ENCODE measurements around the gene AOC3. TPM values are rescaled to one million over a fixed set of nuclear protein-coding genes. Genes with fewer than 3 reads are reported as not detected.

Gene AOC3, protein sequence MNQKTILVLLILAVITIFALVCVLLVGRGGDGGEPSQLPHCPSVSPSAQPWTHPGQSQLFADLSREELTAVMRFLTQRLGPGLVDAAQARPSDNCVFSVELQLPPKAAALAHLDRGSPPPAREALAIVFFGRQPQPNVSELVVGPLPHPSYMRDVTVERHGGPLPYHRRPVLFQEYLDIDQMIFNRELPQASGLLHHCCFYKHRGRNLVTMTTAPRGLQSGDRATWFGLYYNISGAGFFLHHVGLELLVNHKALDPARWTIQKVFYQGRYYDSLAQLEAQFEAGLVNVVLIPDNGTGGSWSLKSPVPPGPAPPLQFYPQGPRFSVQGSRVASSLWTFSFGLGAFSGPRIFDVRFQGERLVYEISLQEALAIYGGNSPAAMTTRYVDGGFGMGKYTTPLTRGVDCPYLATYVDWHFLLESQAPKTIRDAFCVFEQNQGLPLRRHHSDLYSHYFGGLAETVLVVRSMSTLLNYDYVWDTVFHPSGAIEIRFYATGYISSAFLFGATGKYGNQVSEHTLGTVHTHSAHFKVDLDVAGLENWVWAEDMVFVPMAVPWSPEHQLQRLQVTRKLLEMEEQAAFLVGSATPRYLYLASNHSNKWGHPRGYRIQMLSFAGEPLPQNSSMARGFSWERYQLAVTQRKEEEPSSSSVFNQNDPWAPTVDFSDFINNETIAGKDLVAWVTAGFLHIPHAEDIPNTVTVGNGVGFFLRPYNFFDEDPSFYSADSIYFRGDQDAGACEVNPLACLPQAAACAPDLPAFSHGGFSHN
- not detected for polyA plus RNA-seq (2012; ENCODE audit: insufficient read depth, insufficient read length)

DNA sequence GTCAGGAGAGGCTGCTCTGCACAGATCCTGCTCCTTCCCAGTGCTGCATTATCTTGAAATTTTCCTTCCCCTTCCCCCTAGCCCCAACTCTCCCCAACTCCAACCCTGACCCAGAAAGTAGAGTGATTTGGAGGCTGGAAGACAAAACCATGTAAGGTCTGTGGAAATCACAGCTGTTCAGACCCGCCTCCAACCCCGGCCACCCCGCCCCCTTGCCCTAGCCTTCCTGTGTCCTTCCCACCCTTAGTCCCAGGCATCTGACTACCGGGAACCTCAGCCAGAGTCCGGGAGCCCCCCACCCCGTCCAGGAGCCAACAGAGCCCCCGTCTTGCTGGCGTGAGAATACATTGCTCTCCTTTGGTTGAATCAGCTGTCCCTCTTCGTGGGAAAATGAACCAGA lies at the start of gene AOC3:
Gene AOC3, plus strand, starts transcription at position 246 of the 400 bp plus-strand sequence. Its CDS starts 145 bp downstream, at position 391.
- no peak within 1 kb of the TSS for H3K4me3 ChIP-seq (ENCODE audit: low read length)
- no peak for DNase-seq (ENCODE audit: low read depth, low spot score)

GRCh38 chr17:42803074-42803883 lies 47.7 kb upstream of the AOC3 start:
- no peak overlapping the region for H3K4me3 ChIP-seq (ENCODE audit: low read length)
- no peak for DNase-seq (ENCODE audit: low read depth, low spot score)

GRCh38 chr17:42804918-42805367 lies 46.1 kb upstream of the AOC3 start:
- no peak for DNase-seq (ENCODE audit: low read depth, low spot score)
- no peak overlapping the region for H3K4me3 ChIP-seq (ENCODE audit: low read length)

- DNase-seq (ENCODE audit: low read depth, low spot score): no peak
- no peak overlapping the region for H3K4me3 ChIP-seq (ENCODE audit: low read length)
Measured at GRCh38 chr17:42806249-42806648, 44.8 kb upstream of the AOC3 start.

GRCh38 chr17:42809250-42809649 lies 41.7 kb upstream of the AOC3 start:
- DNase-seq (ENCODE audit: low read depth, low spot score): no peak
- no peak overlapping the region for H3K4me3 ChIP-seq (ENCODE audit: low read length)

GRCh38 chr17:42814633-42815399 lies 36.2 kb upstream of the AOC3 start:
- no peak overlapping the region for H3K4me3 ChIP-seq (ENCODE audit: low read length)
- DNase-seq (ENCODE audit: low read depth, low spot score): no peak

- DNase-seq (ENCODE audit: low read depth, low spot score): no peak
- no peak overlapping the region for H3K4me3 ChIP-seq (ENCODE audit: low read length)
Measured at GRCh38 chr17:42817866-42818265, 33.1 kb upstream of the AOC3 start.

DNA sequence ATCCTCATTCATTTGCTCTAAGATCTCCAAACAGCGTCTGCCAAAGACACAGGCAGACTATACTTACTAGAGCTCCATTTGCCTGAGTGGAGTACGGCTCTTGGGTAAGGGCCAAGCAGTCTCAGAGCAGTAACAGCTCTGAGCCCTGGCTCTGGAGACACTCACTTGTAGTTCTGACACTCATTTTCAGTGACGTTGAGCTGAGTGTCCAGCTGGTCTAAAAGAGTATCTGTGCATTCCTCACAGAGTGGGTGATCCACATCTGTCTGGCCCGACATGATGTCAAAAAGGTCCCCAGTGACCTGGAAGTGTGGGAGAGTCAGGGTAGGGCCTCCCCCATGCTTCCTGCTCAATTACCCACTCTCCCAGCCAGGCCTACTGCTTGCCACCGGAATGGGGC lies 32.6 kb upstream of the AOC3 start:
- no peak for DNase-seq (ENCODE audit: low read depth, low spot score)

DNA sequence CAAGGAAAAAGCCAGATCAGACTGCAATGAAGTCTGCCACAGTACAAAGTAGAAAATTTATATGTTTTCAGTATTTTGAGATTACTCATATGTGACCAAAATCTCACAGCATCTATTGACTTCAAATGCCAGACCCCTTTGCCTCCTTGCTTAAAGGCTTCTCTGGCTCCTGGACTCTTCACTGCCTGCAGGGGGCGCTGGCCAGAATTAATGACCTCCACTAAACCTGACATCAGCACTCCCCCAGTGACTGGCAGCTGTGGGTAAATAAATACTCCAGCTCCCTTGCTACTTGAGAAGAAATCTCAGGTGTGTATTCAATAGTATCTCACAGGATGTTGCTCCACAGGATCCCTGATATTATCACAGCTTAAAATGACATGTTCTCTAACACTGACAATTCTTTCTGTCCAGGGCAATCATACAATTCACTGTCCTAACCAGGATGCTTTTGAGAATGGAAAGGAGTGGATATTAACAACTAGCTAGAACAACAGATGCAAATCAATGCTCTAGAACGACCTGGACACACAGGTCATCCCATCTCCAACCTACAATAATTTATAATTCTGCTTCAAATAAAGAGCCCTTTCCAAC lies 31.0 kb upstream of the AOC3 start:
- peak; percentile 47 for DNase-seq (ENCODE audit: low read depth, low spot score)
- H3K4me3 ChIP-seq (ENCODE audit: low read length): no peak overlapping the region

More for the DNA sequence above, 32.6 kb upstream of the AOC3 start:
- no peak overlapping the region for H3K4me3 ChIP-seq (ENCODE audit: low read length)

- H3K4me3 ChIP-seq (ENCODE audit: low read length): no peak overlapping the region
- DNase-seq (ENCODE audit: low read depth, low spot score): no peak
Measured at GRCh38 chr17:42821176-42821575, 29.8 kb upstream of the AOC3 start.

GRCh38 chr17:42827472-42827871 lies 23.5 kb upstream of the AOC3 start:
- DNase-seq (ENCODE audit: low read depth, low spot score): no peak
- no peak overlapping the region for H3K4me3 ChIP-seq (ENCODE audit: low read length)

- no peak for DNase-seq (ENCODE audit: low read depth, low spot score)
- no peak overlapping the region for H3K4me3 ChIP-seq (ENCODE audit: low read length)
Measured at GRCh38 chr17:42830971-42831370, 20.0 kb upstream of the AOC3 start.

DNA sequence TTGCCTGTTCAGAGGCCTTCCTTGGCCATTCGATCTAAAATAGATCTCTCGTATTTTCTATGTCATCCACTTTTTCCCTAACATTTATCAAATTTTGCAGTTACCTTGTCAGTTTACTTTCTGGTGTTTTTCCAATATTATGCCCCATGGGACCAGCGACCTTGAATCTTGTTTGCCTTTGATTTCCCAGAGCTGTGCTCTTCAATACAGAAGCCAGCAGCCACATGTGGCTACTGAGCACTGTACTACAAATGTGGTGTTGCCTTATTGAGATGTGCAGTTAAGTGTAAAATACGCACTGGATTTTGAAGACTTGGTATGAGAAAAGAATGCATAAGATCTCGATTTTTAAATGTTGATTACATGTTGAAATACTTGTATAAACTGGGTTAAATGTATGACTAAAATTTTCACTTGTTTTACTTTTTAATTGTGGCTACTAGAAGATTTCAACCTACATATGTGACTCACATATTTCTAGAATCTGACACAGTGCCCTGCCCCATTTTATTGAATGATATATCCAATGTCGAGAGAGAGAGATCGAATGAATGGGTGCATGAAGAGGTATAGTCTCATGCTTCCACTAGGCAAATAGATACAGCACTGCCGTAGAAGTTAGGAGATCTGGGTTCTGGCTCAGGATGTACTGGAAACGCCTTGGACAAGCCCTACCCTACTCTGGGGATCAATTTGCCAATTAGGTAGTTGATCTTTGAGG lies 18.6 kb upstream of the AOC3 start:
- peak overlapping the region; percentile 96 for H3K4me3 ChIP-seq (ENCODE audit: low read length)
- DNase-seq (ENCODE audit: low read depth, low spot score): no peak

- peak; percentile 76 for DNase-seq (ENCODE audit: low read depth, low spot score)
- peak within 1 kb of the TSS; percentile 96 for H3K4me3 ChIP-seq (ENCODE audit: low read length)
Measured at GRCh38 chr17:42832934-42833766, 17.8 kb upstream of the AOC3 start, which contains the start of gene PSME3. Gene PSME3 (plus strand): TSS chr17:42833397. CDS start chr17:42833632, 235 bp downstream.

- no peak for DNase-seq (ENCODE audit: low read depth, low spot score)
- H3K4me3 ChIP-seq (ENCODE audit: low read length): peak overlapping the region; percentile 96
Measured at GRCh38 chr17:42833767-42834422, 17.1 kb upstream of the AOC3 start.

GRCh38 chr17:42835732-42836131 lies 15.3 kb upstream of the AOC3 start:
- DNase-seq (ENCODE audit: low read depth, low spot score): no peak
- no peak overlapping the region for H3K4me3 ChIP-seq (ENCODE audit: low read length)

Measured in Jurkat, Clone E6-1 (cell line).